Suprapubic skin (tissue), 4 donors: ENCODE measurements around the gene ZNF436.

ENCODE experiments used
- CTCF ChIP-seq, 2 donors: fragments of 200-600 bp in 1 of 2; fragments of 450-650 bp in 1 of 2; sonication (generic) in 1 of 2; IDR thresholded peaks; one replicate each; pipeline ENCODE4 v1.5.1; 2016 to 2019; ENCODE audit warnings: antibody characterized with exemption in 2 of 2, mild to moderate bottlenecking in 1 of 2, moderate library complexity in 1 of 2
- POLR2A ChIP-seq, 2 donors: fragments of 450-650 bp; IDR thresholded peaks; one replicate each; pipeline ENCODE4 v1.6.1; 2017; ENCODE audit warnings: antibody characterized with exemption in 2 of 2, mild to moderate bottlenecking in 2 of 2, moderate library complexity in 2 of 2
- POLR2AphosphoS5 ChIP-seq, 3 donors: sonication (generic); formaldehyde crosslinking; IDR thresholded peaks; one replicate each; pipeline ENCODE4 v1.6.1; 2017; ENCODE audit warnings: antibody characterized with exemption in 3 of 3

DNA sequence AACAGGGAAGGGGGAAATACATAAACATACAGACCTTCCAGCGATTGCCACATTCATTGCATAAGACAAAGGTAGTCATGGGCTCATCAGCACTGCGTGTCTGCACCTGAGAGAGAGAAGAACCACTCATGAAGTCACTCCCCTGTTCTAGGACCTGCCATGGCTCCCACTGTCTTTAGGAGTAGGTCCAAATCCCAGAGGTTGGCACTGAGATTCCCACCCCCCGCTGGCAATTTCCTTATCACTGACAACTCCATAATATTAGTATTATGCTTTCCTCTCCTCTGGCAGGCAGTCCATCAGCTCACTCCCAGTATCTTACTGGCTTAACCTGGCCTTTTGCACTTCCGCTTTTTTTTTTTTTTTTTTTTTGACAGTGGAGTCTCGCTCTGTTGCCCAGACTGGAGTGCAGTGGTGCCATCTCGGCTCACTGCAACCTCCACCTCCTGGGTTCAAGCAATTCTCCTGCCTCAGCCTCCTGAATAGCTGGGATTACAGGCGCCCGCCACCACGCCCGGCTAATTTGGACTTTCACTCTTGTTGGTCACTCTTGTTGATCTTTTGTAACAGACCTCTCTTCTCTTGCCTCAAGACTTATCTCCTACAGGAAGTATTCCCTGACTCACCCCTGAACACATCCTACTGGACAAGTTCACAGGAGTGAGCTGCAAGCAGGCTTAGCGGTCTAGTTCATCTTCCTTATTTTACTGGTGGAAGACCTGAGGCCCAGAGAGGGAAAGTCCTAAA is 14.8 kb upstream of the ZNF436 start:
- TF ChIP-seq POLR2A (IDR thresholded peaks at IDR 0.05) (no peak), POLR2AphosphoS5 (IDR thresholded peaks at IDR 0.05) (no peak), CTCF (IDR thresholded peaks at IDR 0.05) (no peak)
